HCT116 (cell line): ENCODE results near the gene RAB3GAP2. TPM values are rescaled to one million over a fixed set of nuclear protein-coding genes. Genes with fewer than 3 reads are reported as not detected.
"Not testable (repeated sequence)": the region's sequence is repeated elsewhere in the genome, so short reads cannot be mapped to it uniquely, and the experiment has no call there.

Experiments
- ATAC-seq: fragments of 200-7000 bp; cut with Tn5 transposase; 2 replicates; pipeline ENCODE4 v1.9.1; 2020; ENCODE audit warnings: mild to moderate bottlenecking, moderate library complexity
- BruUV-seq: library from RNA; stranded (reverse); fragments of 400-500 nt; replicated peaks from 2 replicates; lab custom pipeline; 2021; lab: Mats Ljungman, UMichigan
- CTCF ChIA-PET: fragments of 300-600 bp; sonication (Branson Sonifier 250); formaldehyde crosslinking; loops from one replicate; lab custom pipeline; 2021; ENCODE audit warnings: antibody characterized with exemption; lab: Charles Lee
- POLR2A ChIA-PET: fragments of 300-600, 350-600 bp; sonication (Branson Sonifier 250); formaldehyde crosslinking; loops from one replicate; lab custom pipeline; 2021; ENCODE audit warnings: antibody characterized with exemption; lab: Charles Lee
- RAD21 ChIA-PET, 2 experiments: fragments of 300-600 bp; sonication (Branson Sonifier 250); formaldehyde crosslinking; loops; one replicate each; lab custom pipeline; 2023; ENCODE audit warnings: low total read pairs in 2 of 2; ENCODE audit not compliant: uncharacterized antibody in 2 of 2, unreplicated experiment in 2 of 2, low non-redundant PET in 1 of 2; lab: Charles Lee
- DNase-seq: peaks from one replicate; pipeline ENCODE4 v3.0.0-alpha.2; 2010; ENCODE audit warnings: low read depth, low spot score
- H2AFZ ChIP-seq: fragments of 200-600 bp; shearing (Covaris generic), sonication (generic); 2 replicates; pipeline ENCODE4 v1.6.1; 2017; ENCODE audit warnings: low read depth, mixed run types, mixed read lengths, antibody characterized with exemption, low read length; ENCODE audit not compliant: poor library complexity, severe bottlenecking
- H3K27ac ChIP-seq: 2 replicates; pipeline ENCODE4 v1.5.1; 2012; ENCODE audit warnings: low read depth, low read length
- H3K27me3 ChIP-seq: fragments of 200-600 bp; sonication (generic); 2 replicates; pipeline ENCODE4 v1.6.1; 2016; ENCODE audit warnings: mixed run types, low read length, mixed read lengths; ENCODE audit not compliant: insufficient read depth
- H3K36me3 ChIP-seq, 2 experiments: fragments of 200-500 bp in 1 of 2; fragments of 200-600 bp in 1 of 2; sonication (Bioruptor generic) in 1 of 2; sonication (generic) in 1 of 2; 2 replicates each; pipeline versions ENCODE4 v1.5.1 to v1.6.1; 2014 to 2016; ENCODE audit warnings: low read length in 2 of 2, inconsistent platforms in 1 of 2, mixed read lengths in 1 of 2, mixed run types in 1 of 2; ENCODE audit not compliant: insufficient read depth in 2 of 2, control insufficient read depth in 1 of 2
- H3K4me1 ChIP-seq, 2 experiments: fragments of 200-600 bp in 1 of 2; sonication (generic) in 1 of 2; 2 replicates each; pipeline versions ENCODE4 v1.5.1 to v1.6.1; 2012 to 2017; ENCODE audit warnings: low read length in 2 of 2, inconsistent platforms in 1 of 2, mild to moderate bottlenecking in 1 of 2, mixed read lengths in 1 of 2, mixed run types in 1 of 2, moderate library complexity in 1 of 2; ENCODE audit not compliant: insufficient read depth in 2 of 2, control insufficient read depth in 1 of 2
- H3K4me2 ChIP-seq: fragments of 200-600 bp; sonication (generic); 2 replicates; pipeline ENCODE4 v1.6.1; 2017; ENCODE audit warnings: mixed run types, low read length, mixed read lengths
- H3K4me3 ChIP-seq, 2 experiments: fragments of 200-600 bp in 1 of 2; sonication (generic) in 1 of 2; replicated peaks in 1 of 2; 2 replicates each; pipeline ENCODE4 v1.5.1; 2011 to 2016; ENCODE audit warnings: low read length in 2 of 2, control low read depth in 1 of 2, low read depth in 1 of 2, mild to moderate bottlenecking in 1 of 2, mixed read lengths in 1 of 2, mixed run types in 1 of 2
- H3K79me2 ChIP-seq: fragments of 200-600 bp; sonication (generic); 2 replicates; pipeline ENCODE4 v1.6.1; 2017; ENCODE audit warnings: mild to moderate bottlenecking, mixed run types, low read length, moderate library complexity, mixed read lengths; ENCODE audit not compliant: insufficient read depth
- H3K9ac ChIP-seq: fragments of 200-600 bp; sonication (generic); 2 replicates; pipeline ENCODE4 v1.6.1; 2016; ENCODE audit warnings: low read length, mixed read lengths
- H3K9me2 ChIP-seq: fragments of 200-600 bp; sonication (generic), shearing (Covaris generic); 2 replicates; pipeline ENCODE4 v1.6.1; 2017; ENCODE audit warnings: mixed run types, mild to moderate bottlenecking, moderate library complexity; ENCODE audit not compliant: insufficient read depth
- H3K9me3 ChIP-seq, 2 experiments: fragments of 200-500 bp in 1 of 2; fragments of 200-600 bp in 1 of 2; sonication (Bioruptor generic) in 1 of 2; sonication (generic) in 1 of 2; 2 replicates each; pipeline ENCODE4 v1.6.1; 2014 to 2017; ENCODE audit warnings: low read length in 2 of 2, mixed read lengths in 2 of 2, inconsistent platforms in 1 of 2, low read depth in 1 of 2, mild to moderate bottlenecking in 1 of 2, mixed run types in 1 of 2, moderate library complexity in 1 of 2; ENCODE audit not compliant: control insufficient read depth in 1 of 2, insufficient read depth in 1 of 2
- H4K20me1 ChIP-seq: fragments of 200-600 bp; sonication (generic), shearing (Covaris generic); 2 replicates; pipeline ENCODE4 v1.6.1; 2017; ENCODE audit warnings: mixed run types, mild to moderate bottlenecking, moderate library complexity; ENCODE audit not compliant: insufficient read depth
- CEBPB ChIP-seq: IDR thresholded peaks from 2 replicates; pipeline ENCODE4 v1.6.1; 2012; ENCODE audit warnings: low read depth
- EZH2 ChIP-seq: fragments of 200-600 bp; sonication (generic); IDR thresholded peaks from 2 replicates; pipeline ENCODE4 v1.6.1; 2017; ENCODE audit warnings: antibody characterized with exemption, mixed run types
- RAD21 ChIP-seq: IDR thresholded peaks from 2 replicates; pipeline ENCODE4 v1.6.1; 2012; ENCODE audit warnings: low read depth, mild to moderate bottlenecking
- SP1 ChIP-seq: IDR thresholded peaks from 2 replicates; pipeline ENCODE4 v1.6.1; 2012; ENCODE audit warnings: low read depth
- intact Hi-C: fragments of 100-400 bp; cut with micrococcal nuclease; formaldehyde crosslinking; loops from 2 replicates; pipeline ENCODE4 v1.10.0; 2022
- total RNA-seq: library from RNA; stranded (reverse); gene quantifications from one replicate; pipeline ENCODE4 v1.2.1, GENCODE V29; 2021; ENCODE audit not compliant: unreplicated experiment
- TF ChIP-seq, protein P1 (sequence below): IDR thresholded peaks from 2 replicates; pipeline ENCODE4 v1.6.1; 2012
- TF ChIP-seq, protein P2 (sequence below), 3 experiments: fragments of 200-600 bp in 1 of 3; sonication (generic) in 1 of 3; IDR thresholded peaks in 2 of 3; conservative IDR thresholded peaks in 1 of 3; 2 replicates each; pipeline ENCODE4 v1.5.1; 2012 to 2017; ENCODE audit warnings: low read depth in 2 of 3, low read length in 2 of 3, antibody characterized with exemption in 1 of 3, borderline replicate concordance in 1 of 3, control low read depth in 1 of 3, mild to moderate bottlenecking in 1 of 3, mixed read lengths in 1 of 3, mixed run types in 1 of 3, moderate library complexity in 1 of 3; ENCODE audit not compliant: insufficient read depth in 1 of 3

The RAB3GAP2 gene
- total RNA-seq, 1 experiment from 2014 or later = 32.5 TPM

DNA sequence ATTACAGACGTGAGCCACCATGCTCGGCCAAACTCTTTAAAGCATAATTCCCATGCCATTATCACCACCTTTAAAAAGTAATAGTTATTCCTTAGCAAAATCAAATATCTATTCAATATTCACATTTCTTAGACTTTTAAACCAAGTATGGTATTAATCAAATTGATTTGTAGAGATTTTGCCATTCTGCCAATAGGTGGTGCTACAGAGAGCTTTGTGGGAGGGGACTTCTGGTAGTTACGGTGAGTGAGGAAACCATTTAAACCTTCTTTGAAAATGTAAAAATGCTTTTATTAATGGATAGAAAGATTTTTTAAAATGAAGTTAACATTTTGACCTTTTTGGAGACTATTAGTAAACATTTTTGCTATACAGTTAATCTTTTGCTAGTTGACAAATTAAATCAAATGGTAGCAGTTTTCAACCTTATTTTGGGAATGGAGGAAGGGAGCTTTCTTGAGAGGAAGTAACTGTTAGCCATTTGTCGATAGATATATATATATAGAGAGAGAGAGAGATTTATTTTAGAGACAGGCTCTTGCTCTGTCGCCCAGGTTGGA, 159.0 kb downstream of the RAB3GAP2 start:
- TF ChIP-seq, protein P1, sequence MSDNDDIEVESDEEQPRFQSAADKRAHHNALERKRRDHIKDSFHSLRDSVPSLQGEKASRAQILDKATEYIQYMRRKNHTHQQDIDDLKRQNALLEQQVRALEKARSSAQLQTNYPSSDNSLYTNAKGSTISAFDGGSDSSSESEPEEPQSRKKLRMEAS = no peak
- TF ChIP-seq RAD21 (peak; percentile 22; the same call in 1 of the 2 replicates), SP1 (no peak), EZH2 (no peak), CEBPB (no peak)
- TF ChIP-seq, protein P2, sequence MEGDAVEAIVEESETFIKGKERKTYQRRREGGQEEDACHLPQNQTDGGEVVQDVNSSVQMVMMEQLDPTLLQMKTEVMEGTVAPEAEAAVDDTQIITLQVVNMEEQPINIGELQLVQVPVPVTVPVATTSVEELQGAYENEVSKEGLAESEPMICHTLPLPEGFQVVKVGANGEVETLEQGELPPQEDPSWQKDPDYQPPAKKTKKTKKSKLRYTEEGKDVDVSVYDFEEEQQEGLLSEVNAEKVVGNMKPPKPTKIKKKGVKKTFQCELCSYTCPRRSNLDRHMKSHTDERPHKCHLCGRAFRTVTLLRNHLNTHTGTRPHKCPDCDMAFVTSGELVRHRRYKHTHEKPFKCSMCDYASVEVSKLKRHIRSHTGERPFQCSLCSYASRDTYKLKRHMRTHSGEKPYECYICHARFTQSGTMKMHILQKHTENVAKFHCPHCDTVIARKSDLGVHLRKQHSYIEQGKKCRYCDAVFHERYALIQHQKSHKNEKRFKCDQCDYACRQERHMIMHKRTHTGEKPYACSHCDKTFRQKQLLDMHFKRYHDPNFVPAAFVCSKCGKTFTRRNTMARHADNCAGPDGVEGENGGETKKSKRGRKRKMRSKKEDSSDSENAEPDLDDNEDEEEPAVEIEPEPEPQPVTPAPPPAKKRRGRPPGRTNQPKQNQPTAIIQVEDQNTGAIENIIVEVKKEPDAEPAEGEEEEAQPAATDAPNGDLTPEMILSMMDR (IDR thresholded peaks at IDR 0.05 in 2 of 3, conservative IDR thresholded peaks at IDR 0.05 in 1 of 3; ENCODE audit: borderline replicate concordance in 1 of 3, insufficient read depth in 1 of 3, low read depth in 2 of 3, low read length in 2 of 3) = peak; percentile 16 to 72 (median 67); a peak in 5 of 6 replicates
- H3K9ac ChIP-seq = no peak overlapping the region
- no peak overlapping the region for H3K4me2 ChIP-seq
- H3K27me3 ChIP-seq = no peaks in the 10 kb centered on the region
- ATAC-seq = peak; percentile 67
- H3K27ac ChIP-seq = no peak overlapping the region
- ChIA-PET CTCF (interaction anchor here (0.8 to 3.1 kb wide), 7 partner anchors 8 to 620 kb away, joined by 3 to 15 read pairs (median 5); partner anchors contain the start of gene BPNT1), RAD21 (no interaction called here), POLR2A (no interaction called here)
- H3K36me3 ChIP-seq = peaks cover 29 to 47% of the 10 kb centered on the region in 2 experiments
- no peak overlapping the region for H3K4me3 ChIP-seq
- no peaks in the 10 kb centered on the region for H4K20me1 ChIP-seq
- intact Hi-C loops = no loop called here
- no peak overlapping the region for H2AFZ ChIP-seq
- no peak for DNase-seq
- H3K4me1 ChIP-seq = no peaks in the 10 kb centered on the region
- H3K9me3 ChIP-seq = no peaks in the 10 kb centered on the region
- BruUV-seq = no TSS peak
- H3K79me2 ChIP-seq = no peaks in the 10 kb centered on the region
- H3K9me2 ChIP-seq = no peaks in the 10 kb centered on the region

DNA sequence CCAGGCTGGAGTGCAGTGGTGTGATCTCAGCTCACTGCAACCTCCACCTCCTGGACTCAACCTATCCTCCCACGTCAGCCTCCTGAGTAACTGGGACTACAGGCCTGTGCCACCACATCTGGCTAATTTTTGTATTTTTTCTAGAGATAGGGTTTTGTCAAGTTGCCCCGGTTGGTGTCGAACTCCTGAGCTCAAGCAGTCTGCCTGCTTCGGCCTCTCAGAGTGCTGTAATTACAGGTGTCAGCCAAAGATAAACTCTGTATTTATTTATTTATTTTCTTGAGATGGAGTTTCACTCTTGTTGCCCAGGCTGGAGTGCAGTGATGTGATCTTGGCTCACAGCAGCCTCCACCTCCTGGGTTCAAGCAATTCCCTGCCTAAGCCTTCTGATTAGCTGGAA, 159.7 kb downstream of the RAB3GAP2 start:
- H4K20me1 ChIP-seq, H3K9me2 ChIP-seq, H3K27ac ChIP-seq, H3K4me2 ChIP-seq, POLR2A ChIA-PET, RAD21 ChIA-PET, H3K9ac ChIP-seq, H3K4me3 ChIP-seq, H2AFZ ChIP-seq, H3K9me3 ChIP-seq, H3K79me2 ChIP-seq, H3K27me3 ChIP-seq, BruUV-seq, H3K4me1 ChIP-seq, ATAC-seq, intact Hi-C loops, DNase-seq: not testable (repeated sequence)
- peaks cover 33 to 48% of the 10 kb centered on the region in 2 experiments for H3K36me3 ChIP-seq
- CTCF ChIA-PET = interaction anchor here (0.9 to 3.1 kb wide), 6 partner anchors 8 to 621 kb away, joined by 3 to 15 read pairs (median 6); partner anchors contain the start of gene BPNT1

DNA sequence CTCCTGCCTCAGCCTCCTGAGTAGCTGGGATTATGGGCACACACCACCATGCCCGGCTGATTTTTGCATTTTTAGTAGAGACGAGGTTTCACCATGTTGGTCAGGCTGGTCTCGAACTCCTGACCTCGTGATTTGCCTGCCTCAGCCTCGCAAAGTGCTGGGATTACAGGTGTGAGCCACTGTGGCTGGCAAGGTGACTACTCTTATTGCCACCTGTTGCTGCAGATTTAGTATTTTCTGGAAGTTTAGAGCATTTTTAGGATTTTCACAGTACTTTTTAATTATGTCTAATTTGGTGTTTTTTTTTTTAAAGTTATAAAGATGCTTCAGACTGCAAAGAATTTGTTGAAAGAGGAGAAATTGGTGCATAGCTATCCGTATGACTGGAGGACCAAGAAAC, 161.8 kb downstream of the RAB3GAP2 start:
- CTCF ChIA-PET = not testable (repeated sequence)

More for the DNA sequence above, 161.8 kb downstream of the RAB3GAP2 start:
- POLR2A ChIA-PET, H3K4me3 ChIP-seq, H3K4me2 ChIP-seq, H3K9me2 ChIP-seq, H3K27ac ChIP-seq, RAD21 ChIA-PET, H3K4me1 ChIP-seq, BruUV-seq, H3K9ac ChIP-seq, H3K27me3 ChIP-seq, H3K9me3 ChIP-seq, H3K79me2 ChIP-seq, intact Hi-C loops, ATAC-seq, H4K20me1 ChIP-seq, DNase-seq, H2AFZ ChIP-seq: not testable (repeated sequence)
- H3K36me3 ChIP-seq = peaks cover 47 to 51% of the 10 kb centered on the region in 2 experiments
